GM18502 (cell line): Measurements from ENCODE around the gene PIANP.
"Not testable (repeated sequence)": the region's sequence is repeated elsewhere in the genome, so short reads cannot be mapped to it uniquely, and the experiment has no call there.

Experiments used
- ATAC-seq: cut with Tn5 transposase; IDR thresholded peaks from one replicate; pipeline ENCODE4 v1.9.1; 2021; ENCODE audit warnings: mild to moderate bottlenecking; ENCODE audit not compliant: unreplicated experiment, poor library complexity

Gene PIANP

DNA sequence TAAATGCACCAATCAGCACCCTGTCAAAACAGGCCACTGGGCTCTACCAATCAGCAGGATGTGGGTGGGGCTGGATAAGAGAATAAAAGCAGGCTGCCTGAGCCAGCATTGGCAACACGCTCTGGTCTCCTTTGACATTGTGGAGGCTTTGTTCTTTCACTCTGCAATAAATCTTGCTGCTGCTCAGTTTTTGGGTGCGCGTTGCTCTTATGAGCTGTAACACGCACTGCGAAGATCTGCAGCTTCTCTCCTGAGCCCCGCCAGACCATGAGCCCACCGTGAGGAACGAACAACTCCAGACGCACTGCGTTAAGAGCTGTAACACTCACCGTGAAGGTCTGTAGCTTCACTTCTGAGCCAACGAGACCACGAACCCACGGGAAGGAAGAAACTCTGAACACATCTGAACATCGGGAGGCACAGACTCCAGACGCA, 8.4 kb upstream of the PIANP start:
- no peak for ATAC-seq

DNA sequence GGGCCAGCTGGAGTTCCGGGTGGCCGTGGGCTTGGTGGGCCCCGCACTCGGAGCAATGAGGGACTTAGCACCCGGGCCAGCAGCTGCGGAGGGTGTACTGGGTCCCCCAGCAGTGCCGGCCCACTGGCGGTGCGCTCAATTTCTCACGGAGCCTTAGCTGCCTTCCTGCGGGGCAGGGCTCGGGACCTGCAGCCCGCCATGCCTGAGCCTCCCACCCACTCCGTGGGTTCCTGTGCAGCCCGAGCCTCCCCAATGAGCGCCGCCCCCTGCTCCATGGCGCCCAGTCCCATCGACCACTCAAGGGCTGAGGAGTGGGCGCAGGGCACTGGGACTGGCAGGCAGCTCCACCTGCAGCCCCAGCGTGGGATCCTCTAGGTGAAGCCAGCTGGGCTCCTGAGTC, 7.7 kb upstream of the PIANP start:
- not testable (repeated sequence) for ATAC-seq

DNA sequence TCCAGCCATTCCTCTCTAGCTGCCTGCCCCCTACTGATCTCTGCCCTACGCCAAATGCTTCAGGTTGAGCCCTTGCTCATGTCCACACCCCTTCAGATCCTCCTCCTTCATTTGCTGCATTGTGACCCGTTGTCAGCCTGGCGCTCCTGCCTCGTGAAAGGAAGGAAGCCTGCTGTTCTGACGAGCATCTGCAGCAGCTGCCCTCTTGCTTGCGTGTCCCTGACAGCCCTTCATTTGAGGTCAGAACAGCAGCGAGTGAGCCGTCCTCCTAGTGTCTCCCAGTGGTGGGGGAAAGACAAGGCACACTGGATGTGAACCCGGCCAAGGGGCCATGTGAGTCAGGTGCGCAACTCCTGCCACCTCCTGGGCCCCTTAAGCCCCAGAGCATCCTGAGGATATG, 3.0 kb upstream of the PIANP start:
- ATAC-seq: no peak

DNA sequence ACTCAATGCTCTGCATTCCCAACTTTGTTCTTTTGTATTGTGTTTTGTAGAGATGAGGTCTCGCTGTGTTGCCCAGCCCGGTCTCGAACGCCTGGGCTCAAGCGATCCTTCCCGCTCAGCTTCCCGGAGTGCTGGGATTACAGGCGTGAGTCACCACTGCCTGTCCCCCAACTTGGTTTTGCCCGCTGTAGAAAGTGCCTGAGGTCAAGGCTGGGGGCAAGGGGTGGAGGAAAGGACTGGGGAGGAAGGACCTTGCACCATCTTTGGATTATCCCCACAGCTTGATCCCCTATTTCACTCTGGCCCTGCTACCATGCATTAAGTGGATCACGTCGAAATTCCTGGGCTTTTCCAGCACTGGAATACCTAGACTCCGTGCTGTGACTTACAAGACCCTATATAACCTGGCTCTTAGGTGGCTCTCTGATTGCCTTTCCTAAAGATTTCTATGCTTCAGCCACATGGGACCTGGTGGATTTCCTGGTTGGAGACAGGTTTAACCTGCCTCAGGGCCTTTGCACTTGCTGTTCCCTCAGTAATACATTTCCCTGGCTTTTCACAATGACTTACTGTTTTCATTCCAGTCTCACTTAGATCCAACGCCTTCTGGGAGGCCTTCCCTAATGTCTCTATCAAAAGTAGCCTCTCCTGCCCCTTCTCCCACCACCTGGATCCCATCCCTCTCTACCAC, 608 bp upstream of the PIANP start:
- no peak for ATAC-seq

DNA sequence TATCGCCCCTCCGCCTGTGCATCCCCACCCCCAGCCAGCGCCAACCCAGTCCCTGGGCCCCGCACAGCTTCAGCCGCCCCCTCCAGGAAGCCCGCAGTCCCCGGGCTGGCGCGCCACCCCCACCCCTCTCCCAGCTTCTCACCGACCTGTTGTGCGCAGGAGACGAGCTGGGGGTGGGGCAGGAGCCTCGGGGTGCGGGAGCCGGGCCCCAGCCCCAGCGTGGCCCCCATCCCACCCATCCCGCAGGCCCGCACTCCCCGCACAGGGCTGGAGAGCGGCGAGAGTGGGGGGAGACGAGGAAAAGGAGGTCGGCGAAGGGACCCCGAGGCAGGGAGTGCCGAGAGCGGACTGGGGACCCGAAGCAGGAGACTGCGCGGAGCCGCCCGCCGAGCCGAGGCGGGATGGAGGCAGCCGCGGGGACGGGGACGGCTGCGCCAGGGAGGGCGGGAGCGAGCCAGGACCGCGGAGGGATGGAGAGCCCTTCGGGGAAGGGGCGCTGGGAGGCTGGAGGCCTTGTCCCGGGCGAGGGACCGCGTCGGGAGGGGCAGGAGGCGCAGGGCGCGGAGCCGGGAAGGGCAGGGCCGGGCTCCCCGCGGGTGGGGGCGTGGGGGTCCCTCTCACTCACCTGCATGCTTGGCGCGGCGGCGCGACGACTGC, 498 bp downstream of the PIANP start:
- ATAC-seq: no peak

DNA sequence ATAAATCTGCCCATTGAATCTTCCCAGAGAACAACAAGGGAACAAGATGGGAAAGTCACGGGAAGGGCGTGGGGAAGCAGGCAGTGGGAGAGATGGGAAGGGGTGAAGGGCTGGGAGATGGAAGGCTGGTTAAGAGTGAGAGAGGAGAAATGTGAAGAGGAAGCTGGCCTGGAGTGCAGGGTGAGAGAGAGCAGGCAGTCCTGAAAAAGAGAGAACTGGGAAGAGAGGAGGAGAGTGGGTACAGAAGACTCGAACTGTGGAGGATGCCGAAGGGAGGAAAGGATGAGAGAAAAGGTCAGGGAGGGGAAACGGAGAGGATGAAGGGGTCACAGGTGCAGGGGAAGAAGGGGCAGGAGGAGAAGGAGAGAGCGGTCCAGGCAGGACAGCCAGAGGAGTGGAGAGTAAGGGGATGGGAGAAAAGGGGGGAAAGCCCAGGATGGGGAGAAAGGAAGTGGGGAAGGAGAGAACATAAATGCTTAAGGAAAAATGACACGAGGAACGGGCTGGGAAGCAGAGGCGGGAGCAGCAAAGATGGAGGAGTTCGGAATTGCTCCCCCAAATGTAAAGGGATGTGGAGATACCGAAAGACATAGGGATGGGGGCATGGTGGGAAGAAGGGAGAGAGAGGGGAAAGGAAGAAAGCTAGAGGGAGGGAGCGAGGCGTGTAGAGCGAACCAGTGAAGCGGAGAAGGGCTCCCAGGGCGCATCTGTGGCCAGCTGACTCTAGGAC, 1.2 kb downstream of the PIANP start:
- no peak for ATAC-seq

DNA sequence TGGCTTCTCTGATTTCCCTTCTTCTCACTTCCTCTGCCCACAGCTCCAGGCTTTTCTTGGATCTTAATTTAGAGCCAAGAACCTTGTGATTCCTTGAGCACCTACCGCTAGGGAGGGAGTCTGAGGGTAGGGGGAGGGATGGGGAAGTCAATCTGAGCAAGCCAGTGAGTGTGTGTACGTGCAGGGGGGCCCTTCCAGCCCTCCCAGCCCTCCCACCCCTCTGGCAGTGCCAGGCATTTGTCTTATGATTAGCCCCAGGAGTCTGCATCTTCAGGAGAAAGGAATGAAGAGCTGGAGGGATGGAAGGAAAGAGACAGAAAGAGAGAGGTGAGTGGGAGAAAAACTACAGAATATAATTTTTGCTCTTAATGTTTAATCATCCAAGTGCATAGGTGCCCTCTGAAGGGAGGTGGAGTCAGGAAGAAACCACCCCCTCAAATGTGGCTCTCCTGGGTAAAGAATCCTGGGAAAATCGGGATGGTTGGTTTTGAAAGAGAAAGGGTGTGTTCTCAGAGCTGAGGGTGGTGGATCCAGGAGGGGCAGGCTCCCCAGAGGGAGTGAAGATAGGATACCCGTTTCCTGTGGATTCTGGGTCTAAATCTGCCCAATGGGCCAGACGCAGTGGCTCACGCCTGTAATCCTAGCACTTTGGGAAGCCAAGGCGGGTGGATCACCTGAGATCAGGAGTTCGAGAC, 2.1 kb downstream of the PIANP start:
- ATAC-seq: no peak

DNA sequence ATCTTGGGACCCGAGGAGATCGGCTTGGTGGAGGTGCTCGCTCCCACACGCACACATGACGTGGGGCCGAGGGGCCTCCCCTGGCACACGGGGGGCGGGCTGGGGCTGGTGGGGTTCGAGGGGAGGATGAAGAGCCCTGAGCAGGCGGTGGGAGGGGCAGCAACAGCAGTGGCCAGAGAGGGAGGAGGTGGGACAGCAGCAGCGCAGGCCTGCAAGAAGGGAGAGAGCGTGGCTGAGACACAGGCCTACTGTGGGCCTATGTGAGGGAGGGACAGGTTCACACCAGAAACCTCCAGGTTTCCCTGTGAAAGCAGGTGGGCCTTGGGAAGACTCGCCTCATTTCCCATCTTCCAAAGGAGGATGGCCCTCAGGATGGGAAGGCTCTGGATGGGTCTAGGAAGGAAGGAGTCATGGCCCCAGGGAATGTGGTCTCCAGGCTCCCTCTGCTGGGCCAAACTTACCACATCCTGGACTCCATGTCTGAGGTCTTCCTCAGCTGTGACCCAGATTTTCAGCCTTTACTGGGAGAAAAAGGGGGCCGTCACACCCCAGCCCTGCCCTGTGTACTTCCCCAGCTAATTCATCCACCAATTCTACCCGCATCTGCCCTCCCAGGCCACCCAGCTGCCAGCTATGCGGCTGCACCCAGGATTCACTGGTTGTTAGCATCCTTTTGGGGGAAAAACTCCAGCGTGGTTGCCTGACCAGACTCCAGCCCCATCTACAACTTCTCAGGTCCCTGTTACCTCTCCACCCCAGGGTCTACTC, 2.8 kb downstream of the PIANP start:
- ATAC-seq: no peak

DNA sequence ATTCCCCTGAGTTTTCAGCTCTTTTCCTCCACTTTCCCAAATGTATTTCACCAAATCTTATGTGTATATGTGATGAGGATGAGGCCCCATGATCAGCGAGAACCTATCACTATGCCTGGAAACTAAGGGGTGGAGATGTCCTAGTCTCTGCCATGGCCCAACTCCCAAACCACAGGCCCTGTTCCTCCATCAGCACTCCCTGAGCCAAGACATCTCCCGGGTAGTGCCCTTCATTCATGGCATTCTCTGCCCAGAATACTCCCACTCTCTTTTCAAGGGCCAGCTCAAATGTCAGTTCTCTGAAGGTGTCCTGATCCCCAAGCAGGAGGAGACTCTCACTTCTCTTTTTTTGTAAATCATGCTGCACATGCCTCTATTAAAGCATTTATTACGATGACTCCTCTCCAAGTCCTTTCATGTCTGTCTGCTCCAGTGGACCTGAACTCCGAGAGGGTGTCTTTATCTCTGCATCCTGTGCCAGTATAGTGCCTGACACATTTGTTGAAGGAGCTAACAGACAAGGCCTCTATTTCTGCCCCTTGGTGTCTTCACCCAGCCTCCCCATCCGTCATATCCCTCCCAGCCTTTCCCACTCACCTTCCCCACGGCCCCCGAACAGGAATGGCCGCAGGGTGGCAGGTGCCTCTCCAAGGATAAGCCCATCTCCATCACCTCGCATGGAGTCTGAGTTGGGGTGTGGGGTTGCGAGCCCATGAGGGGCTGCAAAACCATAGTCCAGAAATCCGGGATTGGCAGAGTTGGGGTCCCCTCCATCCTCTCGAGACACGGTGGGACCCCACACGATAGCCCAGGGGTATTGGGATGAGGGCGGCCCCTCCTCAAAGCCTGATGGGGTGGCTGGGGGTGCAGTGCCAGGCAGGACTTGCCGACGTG, 3.7 kb downstream of the PIANP start:
- no peak for ATAC-seq

DNA sequence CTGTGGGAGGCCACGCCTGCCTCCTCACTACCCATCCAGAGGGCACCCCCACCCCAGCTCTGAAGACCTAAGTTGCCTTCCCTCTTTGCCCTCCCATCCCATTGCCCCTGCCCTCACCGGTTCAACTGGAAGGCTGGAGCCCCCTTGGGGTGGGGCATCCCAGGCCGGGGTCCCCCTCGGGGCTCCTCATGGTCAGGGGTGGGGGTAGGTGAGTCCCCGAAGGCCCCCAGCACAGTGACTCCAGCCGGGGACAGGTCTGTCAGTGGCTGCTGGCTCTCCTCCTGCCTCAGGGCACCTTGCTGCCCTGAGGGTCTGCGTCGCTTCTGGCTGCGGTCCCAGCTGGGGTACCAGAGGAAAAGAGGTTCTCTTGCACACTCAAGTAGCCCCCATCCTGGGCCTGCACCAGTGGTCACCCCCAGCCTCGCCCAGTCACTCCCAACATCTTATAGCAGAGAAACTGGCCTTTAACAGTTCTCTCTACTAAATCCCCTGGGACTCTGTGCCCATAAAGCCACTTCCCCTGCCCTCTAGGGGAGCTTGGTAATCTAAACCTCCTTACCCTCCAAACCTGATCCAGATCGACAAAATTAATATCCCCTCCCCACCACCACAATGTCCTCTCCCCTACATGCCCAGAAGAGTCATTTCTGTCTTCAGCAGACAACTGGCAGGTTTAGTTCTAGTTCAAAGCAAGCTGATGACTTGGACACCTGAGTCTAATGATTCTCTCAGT, 5.1 kb downstream of the PIANP start:
- ATAC-seq: no peak

DNA sequence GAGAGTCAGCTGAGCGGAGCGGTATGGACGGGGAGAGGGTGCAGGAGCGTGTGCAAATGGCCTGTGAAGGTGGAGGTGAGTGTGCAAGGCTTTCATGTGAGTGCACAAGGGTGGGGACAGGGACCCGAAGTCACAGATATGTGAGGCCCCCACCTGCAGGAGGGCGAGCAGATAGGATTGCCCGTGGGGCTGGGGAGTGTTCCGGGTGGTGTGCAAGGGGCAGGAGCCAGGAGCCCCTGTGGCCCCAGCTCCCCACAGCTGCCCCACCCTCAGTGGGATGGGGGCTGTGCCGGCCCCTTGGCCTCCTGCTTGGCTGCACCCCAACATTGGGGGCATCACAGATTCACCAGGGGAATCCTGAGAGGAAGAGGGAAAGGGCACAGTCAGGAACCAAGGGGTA, 5.9 kb downstream of the PIANP start:
- ATAC-seq: no peak

DNA sequence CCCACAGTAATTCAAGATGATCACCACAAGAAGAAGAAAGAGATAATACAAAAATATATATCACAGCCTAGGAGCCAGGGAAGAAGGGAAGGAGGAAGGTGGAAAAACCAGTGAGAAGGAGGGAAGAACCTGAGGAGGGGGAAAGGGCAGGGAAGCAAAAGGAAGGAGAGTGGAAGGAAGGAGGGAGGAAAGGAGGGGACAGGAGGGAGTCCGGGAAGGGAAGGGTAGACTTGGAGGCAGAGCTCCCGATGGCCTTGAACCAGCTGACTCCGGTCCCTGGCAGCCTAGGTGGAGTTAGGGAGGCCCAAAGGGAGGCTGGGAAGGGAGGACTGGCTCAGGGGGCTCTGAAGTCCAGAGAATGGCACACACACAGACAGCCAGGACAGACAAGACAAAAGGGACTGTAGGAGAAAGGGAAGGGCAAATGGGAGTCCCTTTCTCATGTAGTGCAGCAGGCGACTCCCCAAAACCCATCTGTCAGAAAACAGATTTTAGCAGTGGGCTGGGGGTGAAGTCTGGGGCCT, 6.7 kb downstream of the PIANP start:
- ATAC-seq: no peak

DNA sequence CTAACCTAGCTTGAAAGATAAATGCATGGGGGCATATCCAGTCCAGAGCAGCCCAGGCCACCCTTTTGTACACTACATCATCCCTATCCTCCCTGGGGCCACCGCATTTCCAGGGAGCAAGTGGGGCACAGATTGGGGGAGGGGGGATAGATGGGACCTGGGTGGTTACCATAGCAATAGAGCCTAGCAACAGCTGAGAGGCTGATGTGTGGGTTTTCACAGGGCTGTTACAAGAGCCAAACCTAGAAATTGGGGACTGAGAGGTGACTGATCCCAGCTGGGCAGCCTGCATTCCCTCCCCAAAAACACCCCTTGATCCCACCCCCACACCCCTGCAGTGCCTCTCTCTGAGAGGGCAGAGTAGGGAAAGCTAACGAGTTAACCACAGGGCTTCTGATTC, 7.7 kb downstream of the PIANP start:
- ATAC-seq: no peak

DNA sequence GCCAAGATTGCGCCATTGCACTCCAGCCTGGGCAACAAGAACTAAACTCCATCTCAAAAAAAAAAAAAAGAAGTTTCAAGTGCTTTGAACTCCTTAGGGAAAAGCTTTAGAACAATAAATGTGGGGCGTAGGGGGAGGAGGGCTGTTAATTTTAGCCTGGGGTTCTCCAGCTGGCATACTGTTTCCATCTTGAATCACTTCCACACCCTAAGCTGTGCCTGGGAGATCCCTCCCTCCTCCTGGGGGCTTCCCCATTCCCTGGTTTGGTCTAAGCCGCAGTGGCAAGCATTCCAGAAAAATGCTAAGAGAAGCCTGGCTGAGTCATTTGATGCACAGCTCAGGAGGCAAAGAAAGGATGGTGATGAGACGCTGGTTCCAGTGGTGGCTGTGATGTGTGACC, 9.1 kb downstream of the PIANP start:
- ATAC-seq: no peak

DNA sequence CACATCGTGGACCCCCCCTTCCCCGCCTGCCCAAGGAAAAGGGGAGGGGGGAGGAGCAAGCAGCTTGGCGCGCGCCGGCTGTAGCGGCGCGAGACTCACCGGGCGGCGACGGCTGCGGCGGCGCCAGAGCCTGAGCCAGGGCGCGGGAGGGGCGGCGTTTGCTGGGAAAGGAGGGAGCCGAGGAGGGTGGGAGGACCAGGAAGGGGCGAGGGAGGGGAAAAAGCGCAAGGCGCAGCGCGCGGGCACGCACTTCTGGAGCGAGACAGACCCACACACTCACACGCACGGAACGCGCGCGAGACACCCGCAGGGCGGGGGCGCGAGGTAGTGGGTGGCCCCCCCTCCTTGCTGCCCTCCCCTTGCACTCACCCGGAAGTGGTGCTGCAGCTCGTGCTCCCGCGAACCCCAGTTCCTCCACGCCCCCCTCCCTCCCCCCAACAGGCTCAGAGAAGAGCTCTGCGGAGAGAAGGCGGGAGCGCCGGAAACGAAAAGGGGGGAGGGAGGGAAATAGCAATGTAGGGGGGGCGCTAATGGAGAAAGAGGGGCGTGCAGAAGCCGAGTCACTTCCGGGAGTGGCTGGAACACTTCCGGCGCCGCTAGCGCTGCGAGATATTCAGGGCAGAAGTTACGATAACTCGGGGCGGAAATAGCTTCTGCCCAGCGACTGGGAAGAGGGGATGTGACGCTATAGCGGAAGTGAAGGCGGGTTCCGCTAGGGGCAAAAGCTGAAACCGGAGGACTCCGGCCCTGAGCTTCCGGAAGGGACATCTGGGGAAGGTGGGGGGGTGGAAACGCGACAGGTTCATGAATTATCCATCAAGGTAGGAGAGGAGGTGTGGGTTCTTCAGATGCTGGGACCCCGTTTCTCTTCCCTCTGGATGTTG, 11.4 kb downstream of the PIANP start, which contains the start of gene ZNF384:
Gene ZNF384 (minus strand): TSS at position 377 of the 884 bp plus-strand sequence. CDS start 9,855 bp downstream, outside the sequence.
- peak; percentile 82 for ATAC-seq

DNA sequence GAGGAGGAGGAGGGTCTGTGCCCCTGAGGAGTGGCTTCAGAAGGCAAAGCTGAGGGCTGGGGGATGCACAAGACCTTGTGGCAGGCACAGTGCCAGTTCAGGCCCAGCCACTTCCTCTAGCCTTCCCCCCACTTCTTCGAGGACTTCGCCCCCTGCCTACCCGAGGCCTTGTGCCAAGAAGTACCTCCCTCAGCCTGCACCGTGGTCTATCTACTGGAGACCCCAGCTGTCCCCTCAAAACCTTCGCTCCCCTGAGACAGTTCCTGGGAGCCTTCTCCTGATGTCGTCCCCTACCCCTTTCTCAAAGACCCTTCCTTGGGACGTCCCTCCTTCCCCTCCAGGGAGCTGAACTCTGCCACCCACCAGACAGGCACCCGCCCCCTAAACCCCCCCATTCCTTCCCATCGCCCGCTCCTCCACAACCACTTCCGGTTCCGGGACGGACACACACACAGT, 12.0 kb downstream of the PIANP start:
- ATAC-seq: peak; percentile 7

DNA sequence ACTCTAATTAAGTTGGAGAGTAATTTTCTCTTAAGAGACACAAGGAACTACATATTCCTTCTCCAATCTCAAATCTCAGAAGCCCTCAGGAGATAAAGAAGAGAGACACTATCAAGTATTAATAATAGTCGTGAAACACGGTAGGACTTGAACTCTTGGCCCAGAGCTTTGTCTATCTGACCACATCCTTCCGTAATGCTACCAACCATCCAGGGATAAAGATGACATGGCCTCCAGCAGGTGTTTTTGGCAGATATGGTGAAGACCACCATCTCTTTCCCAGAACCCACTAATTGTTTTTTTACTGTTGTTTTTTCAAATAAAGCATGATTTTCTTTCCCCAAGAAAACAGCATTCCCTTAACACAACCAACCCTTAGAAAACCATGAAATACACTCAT, 14.8 kb downstream of the PIANP start:
- no peak for ATAC-seq
